Measurements from ENCODE around the gene GAPVD1.

DNA sequence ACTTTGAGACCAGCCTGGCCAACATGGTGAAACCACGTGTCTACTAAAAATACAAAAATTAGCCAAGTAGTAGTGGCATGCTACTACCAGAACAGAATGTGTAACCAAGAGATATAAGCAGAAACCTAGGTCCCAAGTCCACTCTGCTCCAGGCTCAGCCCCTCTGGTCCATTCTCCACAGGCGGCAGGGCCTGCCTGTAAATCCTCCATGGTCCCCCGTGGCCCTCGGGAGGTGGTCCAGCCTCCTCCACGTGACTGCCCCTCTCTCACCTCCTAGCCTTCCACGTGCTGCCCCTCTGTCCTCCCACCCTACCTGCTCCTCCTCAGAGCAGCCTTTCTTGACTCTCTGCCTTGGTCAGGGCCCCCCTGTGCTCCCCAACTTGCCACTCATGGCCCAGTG is 127.4 kb downstream of the GAPVD1 start:
- no peak for TF ChIP-seq CTCF (conservative IDR thresholded peaks at IDR 0.05)
- no peak for TF ChIP-seq ZFX (IDR thresholded peaks at IDR 0.05)
